ENCODE results near the gene C1QL1. TPM values are rescaled to one million over a fixed set of nuclear protein-coding genes. Genes with fewer than 3 reads are reported as not detected.
A peak's percentile ranks its signal among the peaks of the same experiment; 100 is the strongest.

C1QL1 gene
- total RNA-seq, 1 experiment from 2014 or later, result not detected

DNA sequence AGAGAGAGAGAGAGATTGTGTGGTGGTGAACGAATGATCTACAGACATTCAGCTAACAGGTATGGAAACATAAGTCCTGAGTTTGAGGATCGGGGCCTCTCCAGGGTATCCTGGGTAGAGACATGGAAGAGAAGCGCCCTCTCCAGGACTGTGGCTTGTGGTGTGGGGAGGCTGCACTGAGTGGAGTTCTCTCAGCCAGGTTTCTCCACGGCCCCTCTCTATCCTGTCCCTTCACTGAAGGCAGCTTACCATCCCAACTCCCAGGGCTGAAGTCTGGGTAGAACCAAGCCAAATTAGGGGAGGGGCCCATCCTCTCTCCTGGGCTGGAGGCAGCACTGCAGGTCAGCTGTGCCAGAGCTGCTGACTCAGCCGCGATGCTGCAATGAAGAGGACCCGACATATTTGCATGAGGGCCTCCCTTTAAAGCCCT lies 6.2 kb downstream of the C1QL1 start:
- H3K4me3 ChIP-seq (ENCODE audit: low read length), result no peak overlapping the region
- no peak overlapping the region for H2AFZ ChIP-seq (ENCODE audit: low read length)
- H3K27me3 ChIP-seq (ENCODE audit: low read length), result no peaks in the 10 kb centered on the region
- H3K79me2 ChIP-seq (ENCODE audit: low read length), result no peaks in the 10 kb centered on the region
- no peaks in the 10 kb centered on the region for H3K9me2 ChIP-seq (replicated peaks; ENCODE audit: insufficient read depth, low read length)
- H4K20me1 ChIP-seq (ENCODE audit: insufficient read depth, low read depth, low read length), result no peaks in the 10 kb centered on the region
- no peaks in the 10 kb centered on the region for H3K9me3 ChIP-seq (ENCODE audit: low read length)
- no peak overlapping the region for H3K4me2 ChIP-seq (ENCODE audit: low read depth, low read length, poor library complexity, severe bottlenecking)
- H3K4me1 ChIP-seq (ENCODE audit: low read length), result peaks cover 13% of the 10 kb centered on the region
- 0 out of 2 replicates have a peak overlapping the region, but pooled peaks have one; percentile 1 for H3K9ac ChIP-seq (ENCODE audit: low read length)
- no peaks in the 10 kb centered on the region for H3K36me3 ChIP-seq (ENCODE audit: insufficient read depth, low read length)
- DNase-seq, result peak; percentile 51
- H3K27ac ChIP-seq (ENCODE audit: low read length), result no peak overlapping the region

GRCh38 chr17:44960691-44961090 lies 7.4 kb downstream of the C1QL1 start:
- Histone ChIP-seq H3K27ac (ENCODE audit: low read length) (no peak overlapping the region), H3K4me3 (ENCODE audit: low read length) (no peak overlapping the region), H3K27me3 (ENCODE audit: low read length) (no peaks in the 10 kb centered on the region), H3K79me2 (ENCODE audit: low read length) (no peaks in the 10 kb centered on the region), H3K9me3 (ENCODE audit: low read length) (no peaks in the 10 kb centered on the region), H3K36me3 (ENCODE audit: insufficient read depth, low read length) (no peaks in the 10 kb centered on the region), H3K4me2 (ENCODE audit: low read depth, low read length, poor library complexity, severe bottlenecking) (no peak overlapping the region), H3K4me1 (ENCODE audit: low read length) (peaks cover 11% of the 10 kb centered on the region), H3K9me2 (replicated peaks; ENCODE audit: insufficient read depth, low read length) (no peaks in the 10 kb centered on the region), H4K20me1 (ENCODE audit: insufficient read depth, low read depth, low read length) (no peaks in the 10 kb centered on the region), H2AFZ (ENCODE audit: low read length) (no peak overlapping the region), H3K9ac (ENCODE audit: low read length) (no peak overlapping the region)
- DNase-seq, result no peak

DNA sequence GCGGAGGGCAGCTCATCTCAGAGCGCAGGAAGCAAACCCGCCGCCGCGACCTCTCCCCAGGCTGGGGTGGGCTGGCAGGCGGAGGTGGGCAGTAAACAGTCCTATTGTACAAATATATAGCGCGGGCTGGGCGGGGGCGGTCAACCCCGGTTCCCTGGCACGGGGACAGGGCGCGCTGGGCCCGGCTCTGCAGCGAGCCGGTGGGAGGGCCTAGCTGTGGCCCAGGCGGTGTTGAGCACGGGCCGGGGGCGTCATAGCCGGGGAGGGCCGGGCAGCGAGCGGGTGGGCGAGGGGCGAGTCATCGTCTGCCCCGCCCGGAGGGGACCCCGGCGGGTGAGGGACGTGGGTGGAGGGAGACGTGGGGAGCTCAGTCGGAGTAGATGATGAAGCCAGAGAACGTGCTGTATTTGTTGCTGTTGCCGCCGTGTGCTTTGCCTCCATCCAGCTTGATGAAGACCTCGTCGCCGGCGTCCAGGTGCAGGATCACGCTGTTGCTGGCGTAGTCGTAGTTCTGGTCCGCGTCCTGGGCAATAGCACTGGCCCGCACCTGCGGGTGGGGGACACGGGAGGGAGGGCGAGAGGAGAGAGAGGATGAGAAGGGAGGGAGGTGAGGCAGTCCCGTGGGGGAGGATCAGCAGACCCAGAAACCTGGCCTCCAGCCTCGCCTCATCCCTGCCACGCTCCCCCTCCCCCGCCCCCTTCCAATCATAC lies 8.1 kb downstream of the C1QL1 start:
- peaks cover 5% of the 10 kb centered on the region for H3K4me1 ChIP-seq (ENCODE audit: low read length)
- no peaks in the 10 kb centered on the region for H3K79me2 ChIP-seq (ENCODE audit: low read length)
- no peak for DNase-seq
- no peaks in the 10 kb centered on the region for H3K9me3 ChIP-seq (ENCODE audit: low read length)
- H3K36me3 ChIP-seq (ENCODE audit: insufficient read depth, low read length), result no peaks in the 10 kb centered on the region
- no peak overlapping the region for H3K4me3 ChIP-seq (ENCODE audit: low read length)
- no peaks in the 10 kb centered on the region for H4K20me1 ChIP-seq (ENCODE audit: insufficient read depth, low read depth, low read length)
- no peak overlapping the region for H3K4me2 ChIP-seq (ENCODE audit: low read depth, low read length, poor library complexity, severe bottlenecking)
- no peak overlapping the region for H3K9ac ChIP-seq (ENCODE audit: low read length)
- H2AFZ ChIP-seq (ENCODE audit: low read length), result no peak overlapping the region
- no peak overlapping the region for H3K27ac ChIP-seq (ENCODE audit: low read length)
- H3K27me3 ChIP-seq (ENCODE audit: low read length), result no peaks in the 10 kb centered on the region
- H3K9me2 ChIP-seq (replicated peaks; ENCODE audit: insufficient read depth, low read length), result no peaks in the 10 kb centered on the region

DNA sequence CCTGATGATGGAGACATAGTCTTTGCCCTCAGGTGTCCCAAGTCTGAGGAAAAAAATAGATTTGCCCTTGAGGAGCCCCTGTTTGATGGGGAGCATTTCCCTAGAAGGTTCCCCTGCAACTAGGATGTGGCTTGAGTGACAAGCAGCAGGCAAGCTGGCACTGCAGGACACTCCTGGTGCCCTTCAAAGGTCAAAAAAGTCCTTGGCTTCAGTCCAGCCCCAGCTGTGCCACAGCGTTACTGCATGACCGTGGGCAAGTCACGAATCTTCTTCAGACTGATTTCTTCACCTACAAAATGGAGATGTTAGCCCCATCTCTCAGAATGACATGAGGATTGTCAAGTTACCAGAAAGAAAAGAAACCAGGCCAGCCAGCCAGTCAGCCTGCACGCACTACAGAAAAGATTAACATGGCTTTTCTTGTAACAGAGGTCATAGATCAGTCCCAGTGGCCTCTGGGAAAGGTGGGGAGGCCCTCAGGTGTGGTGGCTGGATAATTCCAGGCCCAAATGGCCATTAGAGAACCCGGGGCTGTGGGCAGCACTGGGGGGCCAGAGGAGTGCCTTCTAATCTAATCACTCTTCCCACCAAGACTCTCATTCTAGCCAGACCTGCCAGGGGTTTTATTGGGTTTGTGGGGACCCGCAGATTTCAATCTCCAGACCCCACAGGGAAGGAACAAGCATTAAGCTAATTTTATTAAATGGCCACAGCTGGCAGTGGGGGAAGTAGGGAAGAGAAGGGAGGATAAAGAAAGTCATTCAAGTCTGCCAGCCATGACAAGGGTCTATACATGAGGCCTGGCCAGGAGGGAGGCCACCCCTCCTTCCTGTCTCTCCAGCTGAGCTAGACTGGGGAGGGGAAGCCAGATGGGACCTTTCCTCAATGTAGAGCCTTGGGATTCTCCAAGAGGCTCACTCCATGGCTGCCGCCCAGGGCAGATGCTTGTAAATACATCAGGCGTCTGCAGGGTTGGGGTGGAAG lies 10.8 kb downstream of the C1QL1 start:
- Histone ChIP-seq H3K9ac (ENCODE audit: low read length) (no peak overlapping the region), H3K27ac (ENCODE audit: low read length) (no peak overlapping the region), H2AFZ (ENCODE audit: low read length) (no peak overlapping the region), H4K20me1 (ENCODE audit: insufficient read depth, low read depth, low read length) (no peaks in the 10 kb centered on the region), H3K9me3 (ENCODE audit: low read length) (no peaks in the 10 kb centered on the region), H3K36me3 (ENCODE audit: insufficient read depth, low read length) (no peaks in the 10 kb centered on the region), H3K79me2 (ENCODE audit: low read length) (no peaks in the 10 kb centered on the region), H3K9me2 (replicated peaks; ENCODE audit: insufficient read depth, low read length) (no peaks in the 10 kb centered on the region), H3K4me3 (ENCODE audit: low read length) (no peak overlapping the region), H3K4me2 (ENCODE audit: low read depth, low read length, poor library complexity, severe bottlenecking) (no peak overlapping the region), H3K27me3 (ENCODE audit: low read length) (no peaks in the 10 kb centered on the region), H3K4me1 (ENCODE audit: low read length) (peaks cover 4% of the 10 kb centered on the region)
- DNase-seq, result no peak

DNA sequence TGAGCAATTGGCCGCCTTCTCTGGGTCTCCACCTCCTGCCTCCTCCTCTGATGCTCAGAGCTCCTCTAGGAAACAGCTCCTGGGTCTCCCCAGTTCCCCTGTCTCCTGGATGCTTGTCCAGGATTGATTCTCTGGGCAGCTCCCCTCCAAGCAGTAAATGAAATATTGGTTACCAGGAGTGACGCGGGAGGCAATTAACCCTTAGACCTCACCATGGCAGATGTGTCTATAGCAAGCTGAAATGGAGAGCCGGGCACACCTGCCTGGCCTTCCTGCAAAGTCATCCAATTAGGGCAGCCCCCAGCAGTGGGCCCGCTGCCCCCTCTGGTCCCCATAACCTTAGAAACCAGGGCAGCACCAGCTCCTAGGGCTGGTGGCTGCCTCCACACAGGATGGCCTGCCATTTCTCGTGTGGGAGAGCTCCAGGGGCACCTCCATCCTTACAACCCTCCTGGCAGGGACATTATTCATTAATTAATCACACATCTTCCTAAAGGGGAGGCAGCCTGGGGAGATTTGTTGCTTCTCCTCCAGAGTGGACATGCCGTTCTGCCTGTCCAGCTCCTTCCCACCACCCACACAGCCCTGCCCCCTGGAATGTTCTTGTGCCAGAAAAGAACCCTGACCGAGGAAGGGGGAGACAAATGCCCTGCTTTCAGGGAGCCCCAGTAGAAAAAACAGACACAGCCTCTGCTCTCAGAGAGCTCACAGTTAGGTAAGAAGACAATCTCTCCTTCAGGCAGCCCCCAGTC lies 12.3 kb downstream of the C1QL1 start:
- Histone ChIP-seq H3K27ac (ENCODE audit: low read length) (no peak overlapping the region), H3K4me2 (ENCODE audit: low read depth, low read length, poor library complexity, severe bottlenecking) (no peak overlapping the region)
- DNase-seq, result no peak

DNA sequence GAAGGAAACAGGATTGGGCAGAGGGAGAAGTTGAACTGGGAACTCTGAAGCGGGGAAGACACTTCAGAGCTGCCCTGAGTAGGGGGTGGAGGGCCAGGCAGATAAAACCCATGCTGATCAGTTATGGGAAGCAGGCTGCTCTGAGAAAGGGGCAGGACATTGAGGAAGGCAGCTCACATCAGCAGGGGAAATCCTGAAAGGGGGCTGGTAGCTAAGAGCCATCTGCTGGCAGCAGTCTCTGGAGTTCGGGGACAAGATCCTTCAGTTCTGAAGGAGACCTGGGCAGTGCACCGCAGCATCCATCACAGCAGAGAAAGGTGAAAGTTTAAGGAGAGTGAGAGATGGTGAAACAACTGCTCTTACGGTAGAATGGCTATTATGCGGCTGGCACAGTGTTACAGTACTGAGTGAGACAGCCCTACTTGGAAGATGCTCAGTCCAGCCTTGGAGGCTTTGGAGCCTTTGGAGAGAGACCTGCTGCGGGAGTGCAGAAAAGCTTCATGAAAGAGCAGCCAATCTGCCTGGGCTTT lies 15.1 kb downstream of the C1QL1 start:
- H3K4me1 ChIP-seq (ENCODE audit: low read length), result peaks cover 4% of the 10 kb centered on the region
- H3K4me2 ChIP-seq (ENCODE audit: low read depth, low read length, poor library complexity, severe bottlenecking), result no peak overlapping the region
- no peaks in the 10 kb centered on the region for H3K9me2 ChIP-seq (replicated peaks; ENCODE audit: insufficient read depth, low read length)
- no peaks in the 10 kb centered on the region for H3K79me2 ChIP-seq (ENCODE audit: low read length)
- H3K9me3 ChIP-seq (ENCODE audit: low read length), result no peaks in the 10 kb centered on the region
- no peak overlapping the region for H3K4me3 ChIP-seq (ENCODE audit: low read length)
- no peaks in the 10 kb centered on the region for H3K36me3 ChIP-seq (ENCODE audit: insufficient read depth, low read length)
- H2AFZ ChIP-seq (ENCODE audit: low read length), result no peak overlapping the region
- no peaks in the 10 kb centered on the region for H4K20me1 ChIP-seq (ENCODE audit: insufficient read depth, low read depth, low read length)
- no peak overlapping the region for H3K9ac ChIP-seq (ENCODE audit: low read length)
- H3K27me3 ChIP-seq (ENCODE audit: low read length), result no peaks in the 10 kb centered on the region
- H3K27ac ChIP-seq (ENCODE audit: low read length), result no peak overlapping the region
- DNase-seq, result no peak

More for the DNA sequence above, 12.3 kb downstream of the C1QL1 start:
- Histone ChIP-seq H4K20me1 (ENCODE audit: insufficient read depth, low read depth, low read length) (no peaks in the 10 kb centered on the region), H3K9me3 (ENCODE audit: low read length) (no peaks in the 10 kb centered on the region), H3K4me3 (ENCODE audit: low read length) (no peak overlapping the region), H3K4me1 (ENCODE audit: low read length) (no peaks in the 10 kb centered on the region), H3K9me2 (replicated peaks; ENCODE audit: insufficient read depth, low read length) (no peaks in the 10 kb centered on the region), H3K27me3 (ENCODE audit: low read length) (no peaks in the 10 kb centered on the region), H3K9ac (ENCODE audit: low read length) (no peak overlapping the region), H3K36me3 (ENCODE audit: insufficient read depth, low read length) (no peaks in the 10 kb centered on the region), H3K79me2 (ENCODE audit: low read length) (no peaks in the 10 kb centered on the region), H2AFZ (ENCODE audit: low read length) (no peak overlapping the region)

DNA sequence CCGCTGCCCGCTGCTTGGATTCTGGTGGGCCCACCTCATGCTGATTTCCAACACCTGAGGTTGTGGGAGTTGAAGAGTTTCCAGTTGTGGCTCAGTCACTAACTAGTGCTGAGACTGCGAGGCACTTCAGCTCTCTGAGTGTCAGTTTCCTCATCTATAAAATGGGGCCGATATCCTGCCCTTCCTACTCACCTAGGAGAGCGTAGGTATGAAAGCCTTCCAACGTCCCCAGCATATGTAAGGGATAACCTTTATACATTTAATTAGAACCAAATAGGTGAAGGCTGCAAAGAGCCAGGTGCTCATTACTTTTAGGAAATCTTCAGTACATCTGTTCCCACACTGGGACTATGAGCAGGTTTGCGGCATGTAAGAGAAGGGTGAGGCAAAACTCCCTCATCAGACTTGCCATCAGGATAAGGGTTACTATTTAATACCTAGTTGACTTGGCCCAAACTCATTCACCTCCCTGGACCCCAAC lies 19.7 kb downstream of the C1QL1 start:
- Histone ChIP-seq H3K9ac (ENCODE audit: low read length) (peak overlapping the region; percentile 93), H3K4me1 (ENCODE audit: low read length) (peaks cover 21% of the 10 kb centered on the region), H3K79me2 (ENCODE audit: low read length) (peaks cover 42% of the 10 kb centered on the region), H3K27me3 (ENCODE audit: low read length) (no peaks in the 10 kb centered on the region), H3K27ac (ENCODE audit: low read length) (no peak overlapping the region), H2AFZ (ENCODE audit: low read length) (no peak overlapping the region), H3K9me2 (replicated peaks; ENCODE audit: insufficient read depth, low read length) (no peaks in the 10 kb centered on the region), H3K4me2 (ENCODE audit: low read depth, low read length, poor library complexity, severe bottlenecking) (peak overlapping the region; percentile 87), H3K4me3 (ENCODE audit: low read length) (peak overlapping the region; percentile 96), H3K36me3 (ENCODE audit: insufficient read depth, low read length) (peaks cover 29% of the 10 kb centered on the region), H3K9me3 (ENCODE audit: low read length) (no peaks in the 10 kb centered on the region), H4K20me1 (ENCODE audit: insufficient read depth, low read depth, low read length) (no peaks in the 10 kb centered on the region)
- DNase-seq, result no peak

Data from Karpas-422 (cell line).